MM.1S (cell line): ENCODE measurements around the gene SLC48A1.

Experiments used
- CTCF ChIP-seq: fragments of 300-600 bp; sonication (generic); IDR thresholded peaks from 2 replicates; pipeline ENCODE4 v1.5.1; 2016; ENCODE audit warnings: antibody characterized with exemption, low read length, mixed read lengths
- EZH2 ChIP-seq: fragments of 300-600 bp; sonication (generic); optimal IDR thresholded peaks from 2 replicates; pipeline ENCODE3; 2017; ENCODE audit warnings: low read depth, mild to moderate bottlenecking, antibody characterized with exemption, low read length, mixed read lengths

DNA sequence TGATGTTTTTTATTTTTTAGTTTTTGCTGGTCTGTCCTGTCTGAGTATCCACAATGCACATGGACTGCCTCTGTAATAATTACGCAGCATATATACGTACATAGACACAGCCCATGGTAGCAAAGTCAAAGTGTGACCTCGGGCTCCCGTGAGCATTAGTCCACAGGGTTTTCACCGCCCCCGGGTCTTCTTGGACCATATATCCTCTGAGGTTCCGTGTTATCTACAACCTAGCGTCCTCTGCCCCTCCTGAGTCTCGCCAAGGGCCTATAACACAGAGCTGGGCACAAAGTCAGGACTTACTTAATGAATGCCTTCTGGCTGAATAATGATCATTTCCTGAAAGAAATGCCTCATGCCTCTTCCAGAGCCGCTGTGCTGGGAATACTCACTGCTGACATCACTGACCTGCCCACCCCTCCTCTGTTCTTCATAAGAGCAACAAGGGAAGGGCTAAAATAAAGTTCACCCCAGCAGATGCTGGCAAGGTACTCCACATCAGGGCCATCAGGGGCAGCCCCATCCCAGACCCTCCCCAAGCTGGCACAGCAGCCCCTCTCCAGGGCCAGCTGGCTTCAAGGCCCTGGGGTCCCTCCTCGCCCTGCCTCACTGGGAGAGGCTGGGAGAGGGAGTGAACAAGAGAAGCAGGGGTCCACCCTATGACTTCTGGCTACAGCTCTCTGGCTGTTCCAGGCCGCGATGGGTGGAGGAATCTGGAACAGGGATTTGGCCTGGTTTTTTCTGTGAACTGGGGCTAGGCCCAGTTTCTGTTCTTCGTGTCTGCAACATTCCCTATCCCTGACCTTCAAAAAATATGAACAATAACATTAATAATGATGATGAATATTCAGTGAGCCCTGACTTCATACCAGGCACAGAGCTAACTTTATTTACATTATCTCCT lies 38.8 kb downstream of the SLC48A1 start:
- TF ChIP-seq EZH2 (no peak), CTCF (no peak)
